SU-DHL-6 (cell line): ENCODE data around the gene TNFAIP8.

Experiments used
- H2AFZ ChIP-seq: fragments of 200-600 bp; sonication (generic); 2 replicates; pipeline ENCODE4 v1.6.1; 2014; ENCODE audit warnings: low read depth, mild to moderate bottlenecking, moderate library complexity, mixed read lengths, antibody characterized with exemption, low read length; ENCODE audit not compliant: severe bottlenecking
- H3F3A ChIP-seq: fragments of 200-600 bp; shearing (Covaris generic); 2 replicates; pipeline ENCODE4 v1.6.0; 2016; ENCODE audit warnings: antibody characterized with exemption, mild to moderate bottlenecking; ENCODE audit not compliant: insufficient read depth
- H3K27ac ChIP-seq: fragments of 200-600 bp; sonication (generic); 2 replicates; pipeline ENCODE4 v1.5.1; 2016; ENCODE audit warnings: low read depth, mild to moderate bottlenecking, low read length, moderate library complexity, mixed read lengths
- H3K27me3 ChIP-seq: fragments of 200-600 bp; sonication (generic), shearing (Covaris generic); 2 replicates; pipeline ENCODE4 v1.6.0; 2014; ENCODE audit warnings: mild to moderate bottlenecking, low read length
- H3K36me3 ChIP-seq: fragments of 200-600 bp; sonication (generic); 2 replicates; pipeline ENCODE4 v1.6.1; 2014; ENCODE audit warnings: mild to moderate bottlenecking, low read length, mixed read lengths
- H3K4me2 ChIP-seq: fragments of 300-600, 200-600 bp; shearing (Covaris generic), sonication (generic); 2 replicates; pipeline ENCODE4 v1.6.0; 2014; ENCODE audit warnings: low read length, low read depth, mild to moderate bottlenecking; ENCODE audit not compliant: poor library complexity, severe bottlenecking
- H3K4me3 ChIP-seq: fragments of 200-600 bp; sonication (generic); 2 replicates; pipeline ENCODE4 v1.5.1; 2014; ENCODE audit warnings: antibody characterized with exemption, low read length, mild to moderate bottlenecking, mixed read lengths; ENCODE audit not compliant: insufficient read depth, poor library complexity, severe bottlenecking
- H3K79me2 ChIP-seq: fragments of 200-600 bp; sonication (generic); 2 replicates; pipeline ENCODE4 v1.6.1; 2014; ENCODE audit warnings: mild to moderate bottlenecking, low read length, moderate library complexity; ENCODE audit not compliant: insufficient read depth
- H3K9ac ChIP-seq: fragments of 200-600 bp; sonication (generic); 2 replicates; pipeline ENCODE4 v1.7.0; 2014; ENCODE audit warnings: mild to moderate bottlenecking, low read length
- H3K9me2 ChIP-seq: fragments of 200-600 bp; sonication (generic); replicated peaks from 2 replicates; pipeline ENCODE4 v1.6.1; 2014; ENCODE audit warnings: low read length; ENCODE audit not compliant: insufficient read depth
- H3K9me3 ChIP-seq: fragments of 200-600 bp; sonication (generic); 2 replicates; pipeline ENCODE4 v1.6.1; 2014; ENCODE audit warnings: low read length, mixed read lengths; ENCODE audit not compliant: insufficient read depth
- H4K20me1 ChIP-seq: fragments of 200-600 bp; sonication (generic); 2 replicates; pipeline ENCODE4 v1.6.1; 2014; ENCODE audit warnings: low read depth, mild to moderate bottlenecking, antibody characterized with exemption, low read length, moderate library complexity, mixed read lengths
- CTCF ChIP-seq: fragments of 200-600 bp; sonication (generic); IDR thresholded peaks from one replicate; pipeline ENCODE4 v1.5.1; 2017; ENCODE audit warnings: antibody characterized with exemption, mild to moderate bottlenecking, low read length, moderate library complexity; ENCODE audit not compliant: insufficient read depth, poor library complexity, severe bottlenecking
- EZH2phosphoT487 ChIP-seq: fragments of 200-600 bp; sonication (generic), shearing (Covaris generic); conservative IDR thresholded peaks from 2 replicates; pipeline ENCODE4 v1.6.1; 2018; ENCODE audit warnings: mild to moderate bottlenecking, antibody characterized with exemption, low read length, moderate library complexity, mixed read lengths

TNFAIP8 gene

DNA sequence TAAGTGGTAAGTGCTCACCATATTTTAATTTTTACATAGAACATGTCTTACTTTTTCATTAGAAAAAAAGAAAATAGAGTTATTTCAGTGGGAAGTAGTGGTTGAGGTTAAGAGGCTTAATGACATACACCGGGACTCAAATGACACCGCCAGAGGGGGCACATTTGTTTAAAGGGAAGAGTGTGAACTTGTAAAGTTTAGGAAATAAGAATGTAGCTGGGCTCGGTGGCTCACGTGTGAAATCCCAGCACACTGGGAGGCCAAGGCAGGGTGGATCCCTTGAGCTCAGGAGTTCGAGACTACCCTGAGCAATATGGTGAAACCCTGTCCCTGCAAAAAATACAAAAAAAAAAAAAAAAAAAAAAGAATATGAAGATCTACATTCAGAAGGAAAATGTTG lies 43.4 kb upstream of the TNFAIP8 start:
- Histone ChIP-seq H3K9ac (no peak overlapping the region), H3K36me3 (no peaks in the 10 kb centered on the region), H3K4me3 (no peak overlapping the region), H3K27me3 (no peaks in the 10 kb centered on the region), H3K4me2 (peak overlapping the region; percentile 62), H3F3A (peaks cover 63% of the 10 kb centered on the region), H2AFZ (no peak overlapping the region), H3K27ac (peak overlapping the region; percentile 99), H3K9me2 (no peaks in the 10 kb centered on the region), H4K20me1 (no peaks in the 10 kb centered on the region), H3K79me2 (peaks cover 67% of the 10 kb centered on the region), H3K9me3 (no peaks in the 10 kb centered on the region)
- TF ChIP-seq CTCF (no peak), EZH2phosphoT487 (no peak)

DNA sequence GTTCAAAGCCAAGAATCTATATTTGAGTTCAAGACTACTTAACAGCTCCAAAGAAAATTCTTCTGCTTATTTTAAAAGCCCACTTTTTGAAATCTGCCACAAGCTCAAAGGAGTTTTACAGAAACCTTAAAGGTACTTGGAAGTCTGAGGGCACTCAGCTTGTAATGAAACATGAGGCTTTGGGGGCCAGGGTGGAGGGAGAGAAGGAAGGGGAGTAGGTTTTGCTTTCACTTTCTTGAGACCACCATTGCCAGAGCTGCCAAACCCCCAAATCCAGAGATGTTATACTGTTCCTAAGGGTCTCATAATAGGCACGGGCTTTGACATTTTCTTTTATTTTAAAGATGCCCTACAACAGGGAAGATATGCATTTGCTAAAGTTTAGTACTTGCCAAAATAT lies 42.6 kb upstream of the TNFAIP8 start:
- Histone ChIP-seq H3K27ac (peak overlapping the region; percentile 99), H3K4me3 (no peak overlapping the region), H3K9ac (peak overlapping the region; percentile 20), H3K4me2 (peak overlapping the region; percentile 62), H3F3A (peaks cover 55% of the 10 kb centered on the region), H3K36me3 (no peaks in the 10 kb centered on the region), H3K79me2 (peaks cover 69% of the 10 kb centered on the region), H4K20me1 (no peaks in the 10 kb centered on the region), H3K9me3 (no peaks in the 10 kb centered on the region), H3K9me2 (no peaks in the 10 kb centered on the region), H2AFZ (no peak overlapping the region), H3K27me3 (no peaks in the 10 kb centered on the region)
- TF ChIP-seq EZH2phosphoT487, result no peak
- TF ChIP-seq CTCF, result no peak

DNA sequence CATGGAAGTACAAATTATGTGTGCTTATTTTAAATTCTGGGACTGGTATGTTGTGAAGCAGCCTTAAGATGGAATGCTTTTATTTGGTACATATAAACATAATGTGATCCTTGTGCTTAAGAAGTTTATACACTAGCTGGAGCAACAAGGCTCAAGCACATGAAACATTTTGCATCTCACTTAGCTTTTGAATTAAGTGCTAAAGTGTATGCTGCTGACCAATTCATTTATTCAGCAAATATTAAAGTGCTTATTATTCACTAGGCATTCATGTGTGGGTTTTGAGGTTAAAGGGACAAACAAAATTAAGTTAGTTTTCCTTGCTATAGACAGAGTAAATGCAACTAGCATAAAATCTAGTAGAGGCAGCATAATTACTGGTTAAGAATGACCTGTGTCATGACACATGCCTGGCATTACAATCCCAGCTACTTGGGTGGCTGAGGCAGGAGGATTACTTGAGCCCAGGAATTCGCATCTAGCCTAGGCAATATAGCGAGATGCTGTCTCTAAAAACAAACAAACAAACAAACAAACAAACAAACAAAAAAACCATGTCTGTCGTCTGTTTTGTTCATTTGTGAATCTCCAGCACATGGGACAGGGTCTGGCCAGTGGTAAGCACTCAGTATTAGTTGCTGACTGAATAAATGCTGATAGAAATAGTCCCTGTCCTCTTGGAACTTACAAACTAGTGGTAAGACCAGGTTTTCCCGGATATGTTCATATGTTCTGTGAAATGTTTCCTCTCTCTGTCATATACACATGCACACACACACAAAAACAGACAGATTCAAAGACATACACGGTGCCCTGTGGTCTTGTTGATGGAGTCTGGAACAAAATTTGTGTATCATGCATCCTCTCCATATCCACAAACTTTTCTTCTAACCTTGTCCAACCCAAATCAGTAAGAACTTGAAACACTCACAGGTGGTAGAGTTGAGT lies 41.9 kb upstream of the TNFAIP8 start:
- H3K4me3 ChIP-seq, result no peak overlapping the region
- H3K79me2 ChIP-seq, result peaks cover 75% of the 10 kb centered on the region
- H3K9me3 ChIP-seq, result no peaks in the 10 kb centered on the region
- H3K9me2 ChIP-seq, result no peaks in the 10 kb centered on the region
- peak overlapping the region; percentile 20 for H3K9ac ChIP-seq
- H3K4me2 ChIP-seq, result peak overlapping the region; percentile 62
- no peaks in the 10 kb centered on the region for H3K36me3 ChIP-seq
- TF ChIP-seq CTCF (no peak), EZH2phosphoT487 (no peak)
- peak overlapping the region; percentile 99 for H3K27ac ChIP-seq
- H3K27me3 ChIP-seq, result no peaks in the 10 kb centered on the region
- H3F3A ChIP-seq, result peaks cover 47% of the 10 kb centered on the region
- H2AFZ ChIP-seq, result no peak overlapping the region
- no peaks in the 10 kb centered on the region for H4K20me1 ChIP-seq
